Left hindlimb (tissue), 1 donor: Measurements from ENCODE around the gene MARVELD1.
"Not testable (repeated sequence)": the region's sequence is repeated elsewhere in the genome, so short reads cannot be mapped to it uniquely, and the experiment has no call there.

Experiments
- DNase-seq: peaks from one replicate; pipeline ENCODE4 v3.0.0-alpha.2; 2018

Gene MARVELD1

DNA sequence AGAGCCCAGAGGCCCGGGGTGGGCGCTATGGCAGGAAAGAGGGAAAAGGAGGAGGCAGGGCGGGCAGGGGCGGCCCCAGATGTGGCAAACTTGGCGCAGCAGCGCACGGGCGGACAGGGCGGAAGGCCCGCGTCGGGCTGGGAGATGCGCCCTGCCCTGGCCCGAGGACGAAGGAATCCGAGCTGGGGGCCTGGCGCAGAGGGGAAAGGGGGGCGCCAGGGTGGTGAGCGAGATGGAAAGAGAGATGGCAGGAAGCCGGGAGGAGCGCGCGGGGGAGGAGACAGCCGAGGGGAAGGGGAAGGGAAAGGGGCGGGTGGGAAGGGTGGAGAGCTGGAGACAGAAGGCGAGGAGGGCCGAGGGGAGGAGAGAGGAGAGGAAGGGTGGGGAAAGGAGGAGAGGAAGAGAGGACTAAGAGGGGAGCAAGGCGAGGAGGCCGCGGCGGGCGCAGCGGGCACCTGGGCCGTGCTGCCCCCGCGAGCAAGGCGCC is at the start of gene MARVELD1:
Gene MARVELD1 (plus strand): TSS at position 392 of the 487 bp plus-strand sequence. CDS start 147 bp downstream, outside the sequence.
- peak; percentile 95 for DNase-seq

- no peak for DNase-seq
Measured at GRCh38 chr10:97664282-97664850, 49.2 kb upstream of the MARVELD1 start.

- DNase-seq, result no peak
Measured at GRCh38 chr10:97666992-97667391, 46.5 kb upstream of the MARVELD1 start.

DNA sequence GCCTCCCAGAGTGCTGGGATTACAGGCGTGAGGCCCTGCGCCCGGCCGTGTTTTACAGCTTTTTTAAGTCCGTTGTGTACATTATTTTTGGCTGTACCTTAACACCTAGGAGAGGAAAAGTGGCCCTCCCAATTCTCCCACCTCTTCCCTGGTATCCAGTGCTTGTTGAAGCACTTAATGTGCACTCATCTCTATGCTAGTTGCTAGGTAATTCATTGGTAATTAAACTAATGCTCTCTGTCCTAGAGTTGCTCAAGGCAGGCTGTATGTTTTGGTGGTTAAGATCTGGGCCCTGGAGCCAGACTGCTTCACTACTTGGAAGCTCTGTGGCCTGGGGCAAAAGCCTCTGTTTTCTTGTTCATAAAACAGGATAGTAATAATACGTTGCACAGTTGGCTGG is 46.1 kb upstream of the MARVELD1 start:
- DNase-seq, result no peak

DNA sequence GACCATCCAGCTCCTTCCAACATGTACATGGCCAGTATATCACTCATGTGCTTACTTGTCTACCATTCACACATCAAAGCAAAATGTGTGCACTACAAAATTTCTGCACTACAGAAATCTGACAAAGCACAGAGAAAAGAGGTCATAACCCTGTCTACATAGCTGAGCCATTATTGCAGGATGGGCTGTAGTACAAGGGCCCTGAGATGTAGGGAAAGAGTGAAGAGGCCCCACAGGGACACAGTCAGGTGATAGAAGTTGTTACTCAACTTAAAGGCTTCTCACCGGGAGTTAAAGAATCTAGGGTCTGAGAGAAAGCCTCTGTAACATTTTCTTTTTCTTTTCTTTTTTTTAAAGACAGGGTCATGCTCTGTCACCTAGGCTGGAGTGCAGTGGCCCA is 44.0 kb upstream of the MARVELD1 start:
- no peak for DNase-seq

- DNase-seq, result no peak
Measured at GRCh38 chr10:97673736-97674525, 39.6 kb upstream of the MARVELD1 start.

- DNase-seq, result peak; percentile 29
Measured at GRCh38 chr10:97675222-97675621, 38.3 kb upstream of the MARVELD1 start.

- DNase-seq, result no peak
Measured at GRCh38 chr10:97676770-97677581, 36.6 kb upstream of the MARVELD1 start.

DNA sequence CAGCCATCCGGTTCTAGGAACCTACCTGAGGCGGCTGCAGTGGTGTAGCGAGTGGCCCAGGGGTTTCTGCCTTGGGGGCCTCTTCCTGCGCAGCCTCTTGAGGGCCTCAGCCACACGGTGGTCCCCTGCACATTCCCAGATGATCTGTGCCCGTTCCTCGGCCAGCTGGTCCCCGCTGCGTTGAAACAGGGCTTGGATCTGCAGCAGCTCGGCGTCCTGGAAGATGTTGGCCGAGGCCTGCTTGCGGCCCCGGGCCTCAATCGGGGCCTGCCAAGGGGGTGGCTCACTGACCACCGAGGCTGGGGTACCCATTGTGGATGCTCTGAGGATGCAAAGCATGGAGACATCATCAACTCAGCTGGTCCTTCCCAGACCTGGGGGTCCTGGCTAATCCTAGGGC is 33.9 kb upstream of the MARVELD1 start:
- DNase-seq, result no peak

DNA sequence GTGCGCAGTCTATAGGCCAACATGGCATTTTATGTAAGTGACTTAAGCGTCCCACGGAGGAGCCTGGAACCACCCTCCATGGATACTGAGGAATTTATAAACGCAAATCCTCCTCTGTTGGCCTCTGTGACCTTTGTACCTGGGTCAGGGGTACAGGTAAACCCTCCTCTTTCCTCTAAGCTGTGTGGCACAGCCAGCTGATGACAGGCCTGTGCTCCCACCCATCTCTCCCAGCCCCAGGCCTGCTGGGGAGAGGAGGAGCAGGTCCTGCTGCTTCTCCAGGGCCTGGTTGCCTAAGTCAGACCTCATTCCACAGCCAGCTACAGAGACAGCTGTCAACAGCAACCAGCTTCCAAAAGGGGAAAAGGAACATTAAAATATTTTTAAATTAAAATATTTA is 31.5 kb upstream of the MARVELD1 start:
- DNase-seq, result no peak

DNA sequence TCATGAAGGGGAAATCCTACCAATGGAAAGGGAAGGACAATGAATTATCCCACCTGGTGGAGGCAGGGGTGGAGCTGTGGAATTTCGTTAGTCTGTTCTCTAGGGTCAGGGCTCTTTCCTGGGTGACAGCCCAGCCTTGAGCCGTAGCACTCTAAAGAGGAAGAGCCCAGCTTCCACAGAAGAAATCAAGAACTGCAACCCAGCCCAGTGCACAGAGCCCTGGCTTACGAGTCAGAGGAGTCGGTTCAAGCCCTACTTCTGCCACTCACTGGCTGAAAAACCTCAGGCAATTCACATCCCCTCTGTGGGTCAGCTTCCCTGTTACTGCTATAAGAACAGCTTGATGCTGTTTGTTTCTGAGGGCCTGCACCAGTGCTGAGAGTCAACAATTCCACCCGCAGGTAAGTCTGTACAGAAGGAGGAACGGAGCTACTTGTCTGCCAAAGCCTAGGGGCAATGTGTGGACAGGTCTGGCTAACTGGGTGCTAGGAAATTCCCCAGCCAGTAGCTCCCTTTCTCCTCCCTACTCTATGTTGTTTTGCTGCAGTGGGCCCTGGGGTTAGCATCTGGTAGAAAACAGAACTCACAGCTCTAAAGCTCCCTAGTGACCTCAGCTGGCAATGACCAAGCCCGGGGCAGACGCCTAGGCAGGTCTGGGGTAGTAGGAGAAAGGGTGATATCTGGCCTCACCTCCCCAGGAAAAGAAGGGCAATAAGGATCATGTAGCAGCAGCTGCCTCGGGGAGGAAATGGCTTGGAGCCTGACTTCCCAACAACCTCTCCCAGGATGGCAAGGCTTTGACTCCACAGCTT is 29.8 kb upstream of the MARVELD1 start:
- DNase-seq, result no peak

DNA sequence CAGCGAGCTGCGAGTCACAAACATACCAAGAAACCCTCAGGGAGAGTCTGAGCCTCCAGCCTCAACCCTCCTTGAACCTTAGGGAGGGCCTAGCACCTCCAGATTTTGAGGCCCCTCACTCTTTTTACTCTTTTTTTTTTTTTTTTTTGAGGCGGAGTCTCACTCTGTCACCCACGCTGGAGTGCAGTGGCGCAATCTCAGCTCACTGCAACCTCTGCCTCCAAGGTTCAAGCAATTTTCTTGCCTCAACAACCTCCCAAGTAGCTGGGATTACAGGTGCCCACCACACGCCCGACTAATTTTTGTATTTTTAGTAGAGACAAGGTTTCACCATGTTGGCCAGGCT is 29.2 kb upstream of the MARVELD1 start:
- not testable (repeated sequence) for DNase-seq

GRCh38 chr10:97684866-97685394 is 28.6 kb upstream of the MARVELD1 start:
- no peak for DNase-seq

- no peak for DNase-seq
Measured at GRCh38 chr10:97685395-97685958, 28.1 kb upstream of the MARVELD1 start.

DNA sequence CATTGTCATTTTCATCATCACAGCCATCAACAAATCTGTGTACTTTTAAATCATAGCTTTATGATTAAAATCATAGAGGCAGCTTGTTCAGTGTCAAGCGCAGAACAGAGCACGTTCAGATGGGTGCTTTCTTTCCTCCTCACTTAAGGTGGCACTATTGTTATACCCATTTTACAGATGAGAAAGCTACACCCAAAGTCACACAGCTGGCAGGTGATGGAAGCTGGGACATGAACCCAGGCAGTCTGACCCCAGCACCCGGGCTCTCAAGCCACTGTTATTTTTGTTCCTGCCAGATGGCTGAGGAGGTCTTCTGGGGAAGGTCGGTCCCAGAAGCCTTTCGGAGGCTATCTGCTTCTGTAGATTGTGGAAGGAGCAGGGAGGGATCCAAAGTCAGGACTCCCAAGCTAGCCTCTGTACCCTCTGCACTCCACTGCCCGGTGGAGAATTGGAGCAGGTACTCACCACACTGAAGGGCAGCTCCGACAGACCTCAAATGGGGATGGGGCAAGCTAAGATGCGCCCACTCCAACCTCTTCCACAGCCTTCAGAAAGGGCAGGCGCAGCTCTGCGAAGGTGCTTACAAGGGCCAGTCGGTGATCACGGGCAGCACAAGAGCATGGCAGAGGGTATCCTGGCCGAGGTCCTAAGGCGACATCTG is 27.1 kb upstream of the MARVELD1 start:
- no peak for DNase-seq

DNA sequence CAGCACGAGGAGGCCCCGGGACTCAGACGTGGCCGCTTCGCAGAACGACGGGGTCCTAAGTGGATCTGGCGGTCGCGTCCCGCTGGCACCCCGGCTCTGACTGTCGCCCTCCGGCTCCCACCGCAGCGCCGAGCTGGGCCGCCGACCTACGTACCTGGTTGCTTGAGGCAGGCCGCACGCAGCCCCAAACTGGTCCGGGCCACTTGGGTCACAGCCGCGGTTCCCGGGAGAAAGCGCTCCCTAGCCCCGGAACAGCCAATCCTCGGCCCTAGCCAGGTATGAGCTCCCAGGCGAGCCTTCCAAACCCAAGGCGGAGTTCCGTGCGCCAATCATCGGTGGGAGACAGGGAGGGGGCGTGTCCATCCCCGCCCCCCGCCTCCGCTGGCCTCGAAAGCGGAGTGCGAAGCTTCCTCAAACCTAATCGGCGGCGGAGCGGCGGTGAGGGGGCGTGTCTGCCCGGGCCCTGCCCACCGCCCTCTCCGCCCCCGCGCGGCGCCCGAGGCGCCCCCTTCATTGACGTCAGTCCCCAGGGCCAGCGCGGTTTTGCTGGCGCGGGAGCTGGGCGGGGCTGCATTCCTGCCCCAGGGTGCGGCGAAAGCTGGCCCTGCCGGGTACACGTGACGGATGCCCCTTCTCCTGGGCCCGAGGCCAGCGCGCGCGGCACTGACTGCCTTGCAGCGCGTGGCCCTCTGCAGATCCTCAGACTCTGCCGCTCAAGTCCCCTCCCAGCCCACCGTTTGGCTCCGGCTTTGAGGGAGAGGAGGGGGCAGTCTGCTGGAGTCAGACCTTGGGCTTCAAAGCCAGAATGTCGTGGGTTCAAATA is 26.4 kb upstream of the MARVELD1 start, which contains the start of gene AVPI1:
Gene AVPI1 (minus strand): TSS at position 280 of the 823 bp plus-strand sequence. CDS start 7,336 bp downstream, outside the sequence.
- peak; percentile 97 for DNase-seq

- DNase-seq, result no peak
Measured at GRCh38 chr10:97687785-97688781, 25.4 kb upstream of the MARVELD1 start.

DNA sequence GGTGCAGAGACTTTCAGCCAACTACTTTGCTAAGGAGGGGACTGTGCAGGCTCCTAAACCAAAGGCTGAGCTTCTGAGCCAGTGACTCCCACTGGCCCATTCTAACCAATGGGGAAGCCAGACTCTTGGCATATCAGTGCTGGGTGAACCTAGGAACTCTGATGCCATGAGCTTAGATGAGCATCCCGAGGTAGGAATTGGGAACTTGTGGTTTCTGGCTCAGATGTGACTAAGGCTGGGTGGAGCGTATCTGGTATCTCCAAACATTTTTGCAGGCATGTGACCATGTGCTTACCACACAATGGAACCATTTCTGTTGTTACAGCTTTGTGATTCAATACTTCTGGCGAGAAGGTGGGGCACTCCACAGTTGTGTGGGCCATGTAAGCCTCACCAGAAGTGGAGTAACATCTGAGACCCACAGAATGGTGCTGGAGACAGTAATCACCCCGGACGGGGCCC is 23.9 kb upstream of the MARVELD1 start:
- DNase-seq, result no peak

DNA sequence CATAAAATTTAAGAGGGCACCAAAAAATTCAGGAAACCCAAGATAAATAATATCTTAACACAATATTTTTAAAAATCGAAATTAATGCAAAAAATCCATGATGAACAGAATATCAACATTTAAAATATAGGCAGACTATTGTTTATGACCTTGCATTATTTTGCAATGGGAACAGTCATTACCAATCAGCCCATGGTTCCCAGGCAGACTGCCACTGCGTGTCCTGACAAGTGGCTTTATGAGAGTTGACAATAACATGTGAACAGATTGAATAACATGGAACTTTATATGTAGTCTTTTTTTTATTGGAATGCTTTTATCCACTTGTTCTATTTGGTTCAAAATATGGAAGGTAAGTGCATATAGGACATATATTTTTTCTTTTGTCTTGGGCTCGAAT is 23.4 kb upstream of the MARVELD1 start:
- no peak for DNase-seq
